ENCODE data around the gene GLYAT. TPM values are rescaled to one million over a fixed set of nuclear protein-coding genes. Genes with fewer than 3 reads are reported as not detected.

The GLYAT gene
- total RNA-seq, 1 experiment from 2014 or later = not detected

DNA sequence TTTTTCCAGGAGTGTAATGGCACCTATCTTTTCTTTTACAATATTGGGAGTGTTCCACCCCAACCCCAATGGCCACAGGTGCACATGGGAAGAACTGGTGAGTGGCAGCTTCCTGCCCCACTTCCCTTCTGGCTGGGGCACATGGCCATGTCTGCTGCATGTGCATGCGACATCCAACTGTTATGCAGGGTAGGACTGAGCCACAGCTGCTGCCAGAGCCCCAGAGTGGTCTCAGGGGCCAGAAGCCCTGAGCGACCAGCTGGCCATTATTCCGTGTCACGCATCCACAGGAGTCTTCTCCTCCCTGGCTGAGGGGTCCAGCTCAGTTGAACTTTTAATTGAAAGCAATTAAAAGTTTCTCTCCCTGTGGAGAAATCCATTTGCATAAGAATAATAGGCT lies 8.7 kb upstream of the GLYAT start:
- no peaks in the 10 kb centered on the region for H3K36me3 ChIP-seq (ENCODE audit: control insufficient read depth in 1 of 2, insufficient read depth in 2 of 2, low read length in 2 of 2)
- no peaks in the 10 kb centered on the region for H4K20me1 ChIP-seq (ENCODE audit: insufficient read depth)
- H3K4me1 ChIP-seq (ENCODE audit: control insufficient read depth in 1 of 2, insufficient read depth in 2 of 2, low read length in 2 of 2) = no peaks in the 10 kb centered on the region
- no TSS peak for BruUV-seq (replicated peaks)
- H3K9ac ChIP-seq (ENCODE audit: low read length) = no peak overlapping the region
- H3K4me3 ChIP-seq (replicated peaks in 1 of 2; ENCODE audit: low read depth in 1 of 2, low read length in 2 of 2) = no peak overlapping the region
- DNase-seq (ENCODE audit: low read depth, low spot score) (no peak), ATAC-seq (no peak)
- no peaks in the 10 kb centered on the region for H3K27me3 ChIP-seq (ENCODE audit: insufficient read depth, low read length)
- POLR2A ChIA-PET = no interaction called here
- H3K27ac ChIP-seq (ENCODE audit: low read depth, low read length) = no peak overlapping the region
- no peak overlapping the region for H2AFZ ChIP-seq (ENCODE audit: low read depth, low read length, poor library complexity, severe bottlenecking)
- H3K79me2 ChIP-seq (ENCODE audit: insufficient read depth, low read length) = no peaks in the 10 kb centered on the region
- no peaks in the 10 kb centered on the region for H3K9me2 ChIP-seq (ENCODE audit: insufficient read depth)
- TF ChIP-seq, protein P1, sequence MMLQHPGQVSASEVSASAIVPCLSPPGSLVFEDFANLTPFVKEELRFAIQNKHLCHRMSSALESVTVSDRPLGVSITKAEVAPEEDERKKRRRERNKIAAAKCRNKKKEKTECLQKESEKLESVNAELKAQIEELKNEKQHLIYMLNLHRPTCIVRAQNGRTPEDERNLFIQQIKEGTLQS (IDR thresholded peaks at IDR 0.05) = no peak
- TF ChIP-seq, protein P2, sequence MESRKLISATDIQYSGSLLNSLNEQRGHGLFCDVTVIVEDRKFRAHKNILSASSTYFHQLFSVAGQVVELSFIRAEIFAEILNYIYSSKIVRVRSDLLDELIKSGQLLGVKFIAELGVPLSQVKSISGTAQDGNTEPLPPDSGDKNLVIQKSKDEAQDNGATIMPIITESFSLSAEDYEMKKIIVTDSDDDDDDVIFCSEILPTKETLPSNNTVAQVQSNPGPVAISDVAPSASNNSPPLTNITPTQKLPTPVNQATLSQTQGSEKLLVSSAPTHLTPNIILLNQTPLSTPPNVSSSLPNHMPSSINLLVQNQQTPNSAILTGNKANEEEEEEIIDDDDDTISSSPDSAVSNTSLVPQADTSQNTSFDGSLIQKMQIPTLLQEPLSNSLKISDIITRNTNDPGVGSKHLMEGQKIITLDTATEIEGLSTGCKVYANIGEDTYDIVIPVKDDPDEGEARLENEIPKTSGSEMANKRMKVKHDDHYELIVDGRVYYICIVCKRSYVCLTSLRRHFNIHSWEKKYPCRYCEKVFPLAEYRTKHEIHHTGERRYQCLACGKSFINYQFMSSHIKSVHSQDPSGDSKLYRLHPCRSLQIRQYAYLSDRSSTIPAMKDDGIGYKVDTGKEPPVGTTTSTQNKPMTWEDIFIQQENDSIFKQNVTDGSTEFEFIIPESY (IDR thresholded peaks at IDR 0.05; ENCODE audit: extremely low read depth, insufficient replicate concordance, low read length) = no peak
- TF ChIP-seq SIN3A (IDR thresholded peaks at IDR 0.05; ENCODE audit: low read depth) = no peak
- no peak for TF ChIP-seq POLR2A (IDR thresholded peaks at IDR 0.05; ENCODE audit: borderline replicate concordance, extremely low read depth, insufficient read depth, insufficient read length)
- TF ChIP-seq YY1 (IDR thresholded peaks at IDR 0.05; ENCODE audit: extremely low read depth, insufficient replicate concordance, low read depth, low read length) = no peak
- TF ChIP-seq, protein P3, sequence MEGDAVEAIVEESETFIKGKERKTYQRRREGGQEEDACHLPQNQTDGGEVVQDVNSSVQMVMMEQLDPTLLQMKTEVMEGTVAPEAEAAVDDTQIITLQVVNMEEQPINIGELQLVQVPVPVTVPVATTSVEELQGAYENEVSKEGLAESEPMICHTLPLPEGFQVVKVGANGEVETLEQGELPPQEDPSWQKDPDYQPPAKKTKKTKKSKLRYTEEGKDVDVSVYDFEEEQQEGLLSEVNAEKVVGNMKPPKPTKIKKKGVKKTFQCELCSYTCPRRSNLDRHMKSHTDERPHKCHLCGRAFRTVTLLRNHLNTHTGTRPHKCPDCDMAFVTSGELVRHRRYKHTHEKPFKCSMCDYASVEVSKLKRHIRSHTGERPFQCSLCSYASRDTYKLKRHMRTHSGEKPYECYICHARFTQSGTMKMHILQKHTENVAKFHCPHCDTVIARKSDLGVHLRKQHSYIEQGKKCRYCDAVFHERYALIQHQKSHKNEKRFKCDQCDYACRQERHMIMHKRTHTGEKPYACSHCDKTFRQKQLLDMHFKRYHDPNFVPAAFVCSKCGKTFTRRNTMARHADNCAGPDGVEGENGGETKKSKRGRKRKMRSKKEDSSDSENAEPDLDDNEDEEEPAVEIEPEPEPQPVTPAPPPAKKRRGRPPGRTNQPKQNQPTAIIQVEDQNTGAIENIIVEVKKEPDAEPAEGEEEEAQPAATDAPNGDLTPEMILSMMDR (IDR thresholded peaks at IDR 0.05 in 2 of 3, conservative IDR thresholded peaks at IDR 0.05 in 1 of 3; ENCODE audit: borderline replicate concordance in 1 of 3, insufficient read depth in 1 of 3, low read depth in 2 of 3, low read length in 2 of 3) = no peak
- TF ChIP-seq, protein P4, sequence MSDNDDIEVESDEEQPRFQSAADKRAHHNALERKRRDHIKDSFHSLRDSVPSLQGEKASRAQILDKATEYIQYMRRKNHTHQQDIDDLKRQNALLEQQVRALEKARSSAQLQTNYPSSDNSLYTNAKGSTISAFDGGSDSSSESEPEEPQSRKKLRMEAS (IDR thresholded peaks at IDR 0.05) = no peak
- no peak for TF ChIP-seq ELF1 (IDR thresholded peaks at IDR 0.05; ENCODE audit: borderline replicate concordance, low read depth)
- TF ChIP-seq TCF7L2 (IDR thresholded peaks at IDR 0.05; ENCODE audit: borderline replicate concordance, extremely low read depth, insufficient read depth, insufficient read length) = no peak
- intact Hi-C loops (cut with micrococcal nuclease) = no loop called here
- no peak overlapping the region for H3K4me2 ChIP-seq (ENCODE audit: low read length)
- CTCF ChIA-PET = no interaction called here
- RAD21 ChIA-PET (ENCODE audit: low non-redundant PET in 1 of 2, low total read pairs in 2 of 2, uncharacterized antibody in 2 of 2, unreplicated experiment in 2 of 2) = no interaction called here
- H3K9me3 ChIP-seq (ENCODE audit: control insufficient read depth in 1 of 2, insufficient read depth in 1 of 2, low read depth in 1 of 2, low read length in 2 of 2) = peaks cover 0 to 3% of the 10 kb centered on the region in 2 experiments; a peak in 1 of 4 replicates

All from HCT116 (cell line).